DMS114 treated with DMSO at 0.1 percent for 48 hours (cell line): ENCODE measurements around the gene DHDDS.
"Not testable (repeated sequence)": the region's sequence is repeated elsewhere in the genome, so short reads cannot be mapped to it uniquely, and the experiment has no call there.

ENCODE experiments used
- DNase-seq: peaks from one replicate; lab custom pipeline; 2025; ENCODE audit not compliant: unreplicated experiment; lab: John Stamatoyannopoulos, UW

Gene DHDDS

GRCh38 chr1:26431979-26432695 is at the start of gene DHDDS:
Gene DHDDS, plus strand, starts transcription at chr1:26432321. Its CDS starts 625 bp downstream, at chr1:26432946.
- DNase-seq, result peak; percentile 95

GRCh38 chr1:26384076-26384475 is 48.0 kb upstream of the DHDDS start:
- DNase-seq, result no peak

GRCh38 chr1:26385063-26385462 is 47.1 kb upstream of the DHDDS start:
- DNase-seq, result not testable (repeated sequence)

- no peak for DNase-seq
Observed at GRCh38 chr1:26387447-26387846, 44.7 kb upstream of the DHDDS start.

GRCh38 chr1:26388791-26389445 is 43.2 kb upstream of the DHDDS start:
- DNase-seq, result no peak

- DNase-seq, result no peak
Observed at GRCh38 chr1:26389604-26390247, 42.4 kb upstream of the DHDDS start.

GRCh38 chr1:26391450-26391849 is 40.7 kb upstream of the DHDDS start:
- DNase-seq, result peak; percentile 41

- no peak for DNase-seq
Observed at GRCh38 chr1:26395754-26396153, 36.4 kb upstream of the DHDDS start.

- no peak for DNase-seq
Observed at GRCh38 chr1:26399034-26399433, 33.1 kb upstream of the DHDDS start.

GRCh38 chr1:26401891-26402290 is 30.2 kb upstream of the DHDDS start:
- DNase-seq, result no peak

- no peak for DNase-seq
Observed at GRCh38 chr1:26403656-26404055, 28.5 kb upstream of the DHDDS start.

- no peak for DNase-seq
Observed at GRCh38 chr1:26404641-26405040, 27.5 kb upstream of the DHDDS start.

GRCh38 chr1:26405281-26405915 is 26.7 kb upstream of the DHDDS start:
- no peak for DNase-seq

- DNase-seq, result no peak
Observed at GRCh38 chr1:26408604-26409003, 23.5 kb upstream of the DHDDS start.

GRCh38 chr1:26409191-26409807 is 22.8 kb upstream of the DHDDS start:
- DNase-seq, result no peak

GRCh38 chr1:26410706-26411623 is 21.2 kb upstream of the DHDDS start, which contains the start of gene LIN28A:
Gene LIN28A, plus strand, starts transcription at chr1:26410817. Its CDS starts 75 bp downstream, at chr1:26410892.
- no peak for DNase-seq

GRCh38 chr1:26411624-26412074 is 20.5 kb upstream of the DHDDS start:
- no peak for DNase-seq

- DNase-seq, result no peak
Observed at GRCh38 chr1:26412180-26412840, 19.8 kb upstream of the DHDDS start.

- DNase-seq, result no peak
Observed at GRCh38 chr1:26413031-26413430, 19.1 kb upstream of the DHDDS start.
